Raji (cell line): Measurements from ENCODE around the gene CDC42BPB.

ENCODE experiments used
- POLR2A ChIP-seq: IDR thresholded peaks from 2 replicates; pipeline ENCODE4 v1.6.1; 2011; ENCODE audit warnings: low read depth, low read length, control low read depth; ENCODE audit not compliant: insufficient read depth

The CDC42BPB gene

GRCh38 chr14:102933618-102934231, 123.6 kb downstream of the CDC42BPB start:
- no peak for TF ChIP-seq POLR2A

- no peak for TF ChIP-seq POLR2A
These were observed 124.7 kb downstream of the CDC42BPB start for GRCh38 chr14:102932484-102933248.

GRCh38 chr14:102931580-102932285, 125.6 kb downstream of the CDC42BPB start:
- no peak for TF ChIP-seq POLR2A

- no peak for TF ChIP-seq POLR2A
These were observed 126.4 kb downstream of the CDC42BPB start for GRCh38 chr14:102930753-102931579.

- no peak for TF ChIP-seq POLR2A
These were observed 127.1 kb downstream of the CDC42BPB start for GRCh38 chr14:102930138-102930752.

GRCh38 chr14:102929241-102930137, 127.9 kb downstream of the CDC42BPB start:
- no peak for TF ChIP-seq POLR2A

- TF ChIP-seq POLR2A: no peak
These were observed 128.7 kb downstream of the CDC42BPB start for GRCh38 chr14:102928412-102929240.

GRCh38 chr14:102927878-102928411, 129.4 kb downstream of the CDC42BPB start:
- TF ChIP-seq POLR2A: no peak

- TF ChIP-seq POLR2A: no peak
These were observed 129.9 kb downstream of the CDC42BPB start for GRCh38 chr14:102927346-102927877.

- no peak for TF ChIP-seq POLR2A
These were observed 131.2 kb downstream of the CDC42BPB start for GRCh38 chr14:102926104-102926503.

- TF ChIP-seq POLR2A: no peak
These were observed 131.7 kb downstream of the CDC42BPB start for GRCh38 chr14:102925646-102926045.
